Transverse colon (tissue), 4 donors: ENCODE results near the gene SPINT4. TPM values are rescaled to one million over a fixed set of nuclear protein-coding genes. Genes with fewer than 3 reads are reported as not detected.
"Not testable (repeated sequence)": the region's sequence is repeated elsewhere in the genome, so short reads cannot be mapped to it uniquely, and the experiment has no call there.

Experiments
- DNase-seq: peaks from one replicate; pipeline ENCODE4 v3.0.0-alpha.2; 2019
- H3K27ac ChIP-seq, 4 donors: fragments of 200-600 bp; sonication (generic); 2 replicates each; pipeline ENCODE4 v1.5.1; 2016 to 2018; ENCODE audit warnings: inconsistent platforms in 4 of 4
- H3K27me3 ChIP-seq: fragments of 200-600 bp; sonication (generic); 2 replicates; pipeline ENCODE4 v1.5.1; 2017; ENCODE audit warnings: inconsistent platforms
- H3K36me3 ChIP-seq, 4 donors: fragments of 200-600 bp; sonication (generic); 2 replicates each; pipeline ENCODE4 v1.5.1; 2017 to 2019; ENCODE audit warnings: inconsistent platforms in 4 of 4
- H3K4me1 ChIP-seq, 4 donors: fragments of 200-600 bp; sonication (generic); 2 replicates each; pipeline ENCODE4 v1.5.1; 2017 to 2020; ENCODE audit warnings: inconsistent platforms in 4 of 4
- H3K4me3 ChIP-seq, 4 donors: fragments of 200-600 bp; sonication (generic); 1 replicate in 1 of 4; 2 replicates in 3 of 4; pipeline versions ENCODE4 v1.5.1 to v1.6.1; 2017 to 2019; ENCODE audit warnings: inconsistent platforms in 4 of 4
- H3K9me3 ChIP-seq, 2 donors: fragments of 200-600 bp; sonication (generic); 2 replicates each; pipeline ENCODE4 v1.5.1; 2017 to 2019; ENCODE audit warnings: inconsistent platforms in 2 of 2
- EP300 ChIP-seq: sonication (generic); formaldehyde crosslinking; IDR thresholded peaks from one replicate; pipeline ENCODE4 v1.6.1; 2017; ENCODE audit warnings: antibody characterized with exemption, low read depth
- POLR2A ChIP-seq: fragments of 450-650 bp; IDR thresholded peaks from one replicate; pipeline ENCODE4 v1.6.1; 2016; ENCODE audit warnings: antibody characterized with exemption, mild to moderate bottlenecking, moderate library complexity
- POLR2AphosphoS5 ChIP-seq, 3 donors: sonication (generic); formaldehyde crosslinking; IDR thresholded peaks; one replicate each; pipeline ENCODE4 v1.6.1; 2016; ENCODE audit warnings: antibody characterized with exemption in 3 of 3
- WGBS, 2 donors: methylation state at CpG; one replicate each; pipeline ENCODE4 v1.1.5; 2018; ENCODE audit warnings: low coverage in 1 of 2; 5-methylcytosine and 5-hydroxymethylcytosine counted together
- in situ Hi-C, 4 donors: fragments of 200-750 bp; cut with MboI; loops; one replicate each; pipeline versions ENCODE4 v1.15.0 to v1.15.1; 2017; ENCODE audit warnings: low sequenced_read_pairs in 3 of 4, low pct_ligation_motif_present in 1 of 4, low pct_unique_long_range_greater_than_20kb in 1 of 4
- intact Hi-C: fragments of 100-400 bp; cut with DNase I; formaldehyde crosslinking; loops from one replicate; pipeline ENCODE4 v1.15.1; 2023; ENCODE audit warnings: low total_unique reads
- total RNA-seq, 4 donors: library from RNA; depleted of rRNA; stranded (reverse); fragments of >200 nt; gene quantifications; one replicate each; pipeline ENCODE4 v1.1.0, GENCODE V29; 2016
- TF ChIP-seq, protein P1 (sequence below), 5 experiments: fragments of 200-600 bp in 3 of 5; fragments of 450-650 bp in 2 of 5; sonication (generic) in 3 of 5; IDR thresholded peaks; 1 replicate in 2 of 5; 2 replicates in 3 of 5; pipeline ENCODE4 v1.5.1; 2016 to 2017; ENCODE audit warnings: antibody characterized with exemption in 5 of 5, inconsistent platforms in 3 of 5, mild to moderate bottlenecking in 2 of 5, moderate library complexity in 1 of 5

The SPINT4 gene
- not detected for total RNA-seq

- intact Hi-C loops = no loop called here
- TF ChIP-seq EP300 = no peak
- TF ChIP-seq, protein P1, sequence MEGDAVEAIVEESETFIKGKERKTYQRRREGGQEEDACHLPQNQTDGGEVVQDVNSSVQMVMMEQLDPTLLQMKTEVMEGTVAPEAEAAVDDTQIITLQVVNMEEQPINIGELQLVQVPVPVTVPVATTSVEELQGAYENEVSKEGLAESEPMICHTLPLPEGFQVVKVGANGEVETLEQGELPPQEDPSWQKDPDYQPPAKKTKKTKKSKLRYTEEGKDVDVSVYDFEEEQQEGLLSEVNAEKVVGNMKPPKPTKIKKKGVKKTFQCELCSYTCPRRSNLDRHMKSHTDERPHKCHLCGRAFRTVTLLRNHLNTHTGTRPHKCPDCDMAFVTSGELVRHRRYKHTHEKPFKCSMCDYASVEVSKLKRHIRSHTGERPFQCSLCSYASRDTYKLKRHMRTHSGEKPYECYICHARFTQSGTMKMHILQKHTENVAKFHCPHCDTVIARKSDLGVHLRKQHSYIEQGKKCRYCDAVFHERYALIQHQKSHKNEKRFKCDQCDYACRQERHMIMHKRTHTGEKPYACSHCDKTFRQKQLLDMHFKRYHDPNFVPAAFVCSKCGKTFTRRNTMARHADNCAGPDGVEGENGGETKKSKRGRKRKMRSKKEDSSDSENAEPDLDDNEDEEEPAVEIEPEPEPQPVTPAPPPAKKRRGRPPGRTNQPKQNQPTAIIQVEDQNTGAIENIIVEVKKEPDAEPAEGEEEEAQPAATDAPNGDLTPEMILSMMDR (IDR thresholded peaks at IDR 0.05) = no peak
- no peak for TF ChIP-seq POLR2AphosphoS5 (IDR thresholded peaks at IDR 0.05)
- TF ChIP-seq POLR2A = no peak
- H3K36me3 ChIP-seq = no peaks in the 10 kb centered on the region
- no peaks in the 10 kb centered on the region for H3K27me3 ChIP-seq
- in situ Hi-C loops = no loop called here
- no peaks in the 10 kb centered on the region for H3K9me3 ChIP-seq
- no peaks in the 10 kb centered on the region for H3K4me1 ChIP-seq
- DNase-seq = no peak
- H3K4me3 ChIP-seq = no peak within 1 kb of the TSS
- WGBS, 2 donors = 80% methylated on average over 1 of the region's 1 CpG; no CpG with 5 or more reads in 1 of the 2 donors
- no peak within 1 kb of the TSS for H3K27ac ChIP-seq
These were observed at the start of gene SPINT4 for GRCh38 chr20:45722047-45722446. TSS of gene SPINT4 (plus strand) at chr20:45722347. CDS start at chr20:45722368, 21 bp downstream.

GRCh38 chr20:45672765-45673164, 49.4 kb upstream of the SPINT4 start:
- Histone ChIP-seq H3K36me3 (no peaks in the 10 kb centered on the region), H3K27ac (no peak overlapping the region), H3K27me3 (peaks cover 3% of the 10 kb centered on the region), H3K9me3 (peaks cover 0 to 4% of the 10 kb centered on the region in 2 donors), H3K4me3 (no peak overlapping the region), H3K4me1 (no peaks in the 10 kb centered on the region)
- DNase-seq = no peak
- in situ Hi-C loops (no loop called here), intact Hi-C loops (no loop called here)
- TF ChIP-seq, protein P1 (IDR thresholded peaks at IDR 0.05) = no peak
- TF ChIP-seq POLR2AphosphoS5 (IDR thresholded peaks at IDR 0.05) = no peak
- TF ChIP-seq POLR2A = no peak
- TF ChIP-seq EP300 = no peak

DNA sequence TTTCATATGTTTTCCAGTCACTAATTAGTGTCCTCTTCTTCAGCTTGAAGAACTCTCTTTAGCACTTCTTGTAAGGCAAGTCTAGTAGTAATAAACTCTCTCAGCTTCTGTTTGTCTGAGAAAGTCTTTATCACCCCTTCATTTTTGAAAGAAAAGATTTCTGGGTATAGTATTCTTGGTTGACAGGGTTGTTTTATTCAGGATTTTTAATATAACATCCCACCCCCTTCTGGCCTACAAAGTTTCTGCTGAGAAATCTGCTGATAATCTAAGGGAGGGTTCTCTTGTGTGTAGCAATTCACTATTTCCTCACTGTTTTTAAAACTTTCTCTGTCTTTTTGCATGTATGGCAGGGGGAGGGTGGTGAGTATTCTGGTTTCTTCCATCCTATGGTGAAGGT, 42.5 kb upstream of the SPINT4 start:
- Histone ChIP-seq H3K27me3 (peaks cover 6% of the 10 kb centered on the region), H3K27ac (no peak overlapping the region), H3K36me3 (no peaks in the 10 kb centered on the region), H3K9me3 (peaks cover 17 to 23% of the 10 kb centered on the region in 2 donors), H3K4me1 (no peaks in the 10 kb centered on the region), H3K4me3 (no peak overlapping the region)
- no peak for TF ChIP-seq EP300
- TF ChIP-seq POLR2A = no peak
- TF ChIP-seq, protein P1 (IDR thresholded peaks at IDR 0.05) = no peak
- no peak for TF ChIP-seq POLR2AphosphoS5 (IDR thresholded peaks at IDR 0.05)
- DNase-seq = no peak
- in situ Hi-C loops = no loop called here
- intact Hi-C loops = no loop called here

DNA sequence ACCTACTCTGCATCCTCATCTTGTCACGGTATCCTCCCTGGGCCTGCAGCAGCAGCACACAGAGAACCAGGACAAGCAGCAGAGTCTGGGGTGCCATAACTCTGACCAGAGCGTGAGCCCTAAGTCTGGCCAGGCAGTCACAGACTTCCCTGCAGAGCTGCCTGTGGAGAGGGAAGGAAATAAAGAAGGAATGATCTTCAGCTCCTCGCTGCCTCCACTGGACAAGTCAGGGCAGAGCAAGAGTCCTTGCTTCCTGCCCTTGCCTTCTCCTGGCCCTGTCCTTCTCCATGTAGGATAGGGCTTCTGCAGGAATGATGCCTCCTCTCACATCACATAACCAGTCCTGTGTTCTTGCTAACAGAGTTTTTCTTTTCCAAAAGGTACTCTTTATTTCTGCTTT, 36.3 kb upstream of the SPINT4 start:
- WGBS, 2 donors = 57% methylated on average over 3 of the region's 3 CpGs; no CpG with 5 or more reads in 1 of the 2 donors

DNA sequence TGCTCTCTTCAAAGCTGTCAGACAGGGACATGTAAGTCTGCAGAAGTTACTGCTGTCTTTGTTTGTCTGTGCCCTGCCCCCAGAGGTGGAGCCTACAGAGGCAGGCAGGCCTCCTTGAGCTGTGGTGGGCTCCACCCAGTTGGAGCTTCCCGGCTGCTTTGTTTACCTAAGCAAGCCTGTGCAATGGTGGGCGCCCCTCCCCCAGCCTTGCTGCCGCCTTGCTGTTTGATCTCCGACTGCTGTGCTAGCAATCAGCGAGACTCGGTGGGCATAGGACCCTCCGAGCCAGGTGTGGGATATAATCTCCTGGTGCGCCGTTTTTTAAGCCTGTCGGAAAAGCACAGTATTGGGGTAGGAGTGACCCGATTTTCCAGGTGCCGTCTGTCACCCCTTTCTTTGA, 28.8 kb upstream of the SPINT4 start:
- in situ Hi-C loops, DNase-seq, H3K36me3 ChIP-seq, H3K4me3 ChIP-seq, intact Hi-C loops, H3K9me3 ChIP-seq, H3K27ac ChIP-seq, H3K27me3 ChIP-seq, H3K4me1 ChIP-seq: not testable (repeated sequence)
- WGBS, 2 donors = 84% methylated on average over 11 of the region's 12 CpGs; no CpG with 5 or more reads in 1 of the 2 donors

More for the DNA sequence above, 36.3 kb upstream of the SPINT4 start:
- in situ Hi-C loops (no loop called here), intact Hi-C loops (no loop called here)
- H3K27ac ChIP-seq = no peak overlapping the region
- H3K4me3 ChIP-seq = no peak overlapping the region
- H3K4me1 ChIP-seq = no peaks in the 10 kb centered on the region
- TF ChIP-seq EP300 = no peak
- TF ChIP-seq, protein P1 (IDR thresholded peaks at IDR 0.05) = no peak
- no peak for TF ChIP-seq POLR2A
- no peak for TF ChIP-seq POLR2AphosphoS5 (IDR thresholded peaks at IDR 0.05)
- no peak for DNase-seq
- H3K27me3 ChIP-seq = peaks cover 6% of the 10 kb centered on the region
- H3K9me3 ChIP-seq = no peaks in the 10 kb centered on the region
- H3K36me3 ChIP-seq = no peaks in the 10 kb centered on the region
